HG02870 (cell line): ENCODE data around the gene C10orf71.

Experiments used
- ATAC-seq: cut with Tn5 transposase; IDR thresholded peaks from one replicate; pipeline ENCODE4 v1.9.1; 2021; ENCODE audit warnings: mild to moderate bottlenecking, moderate library complexity; ENCODE audit not compliant: unreplicated experiment

Gene C10orf71

DNA sequence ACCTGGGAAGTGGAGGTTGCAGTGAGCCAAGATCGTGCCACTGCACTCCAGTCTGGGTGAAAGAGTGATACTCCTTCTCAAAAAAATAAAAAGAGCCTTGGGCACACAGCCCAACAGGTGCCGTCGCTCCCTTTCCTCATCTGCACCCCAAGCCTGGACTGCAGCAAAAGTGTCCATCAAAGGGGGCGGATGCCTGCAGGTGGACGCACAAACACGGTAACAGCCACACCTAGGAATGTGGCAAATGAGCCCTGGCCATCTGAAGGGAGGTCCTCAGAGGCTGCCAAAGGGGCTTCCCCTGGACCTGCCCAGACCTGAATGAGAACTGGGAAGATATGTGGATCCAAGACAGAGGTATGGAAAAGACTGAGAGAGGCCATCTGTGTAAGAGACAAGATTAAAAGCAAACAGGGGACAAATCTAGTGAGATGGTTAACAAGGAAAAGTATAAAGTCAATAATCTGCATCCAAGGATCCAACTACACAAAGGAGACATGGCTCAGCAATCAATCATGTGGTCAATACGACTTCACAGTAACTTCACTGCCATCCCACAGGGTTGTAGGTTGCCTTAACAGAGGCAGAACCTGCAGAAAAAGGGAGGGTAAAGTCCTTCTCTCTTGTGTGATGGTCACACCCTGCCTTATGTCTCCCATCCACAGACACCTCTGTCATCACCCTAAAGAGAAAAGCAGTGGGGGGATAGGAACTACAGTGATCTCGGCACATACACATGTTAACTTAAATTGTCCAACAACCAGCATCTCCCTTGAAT is 71.5 kb downstream of the C10orf71 start:
- no peak for ATAC-seq

DNA sequence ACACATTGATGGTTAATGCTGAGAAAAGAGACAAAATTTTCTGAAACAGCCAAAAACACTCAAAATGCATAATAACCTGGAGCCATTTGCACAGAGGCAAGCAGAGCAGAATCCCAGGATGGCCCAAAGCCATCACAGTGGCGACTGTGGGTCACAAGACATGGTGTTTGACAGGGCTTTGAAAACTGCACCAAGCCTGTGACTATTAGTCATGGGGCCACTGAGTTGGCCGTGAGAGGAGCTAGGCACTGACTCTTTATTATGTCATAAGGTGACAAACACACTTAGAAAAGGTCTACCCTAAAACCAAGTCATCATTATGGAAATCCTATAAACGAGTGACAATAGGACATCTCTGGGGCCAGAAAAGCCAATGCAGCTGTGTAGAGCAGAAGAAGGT is 73.0 kb downstream of the C10orf71 start:
- no peak for ATAC-seq

DNA sequence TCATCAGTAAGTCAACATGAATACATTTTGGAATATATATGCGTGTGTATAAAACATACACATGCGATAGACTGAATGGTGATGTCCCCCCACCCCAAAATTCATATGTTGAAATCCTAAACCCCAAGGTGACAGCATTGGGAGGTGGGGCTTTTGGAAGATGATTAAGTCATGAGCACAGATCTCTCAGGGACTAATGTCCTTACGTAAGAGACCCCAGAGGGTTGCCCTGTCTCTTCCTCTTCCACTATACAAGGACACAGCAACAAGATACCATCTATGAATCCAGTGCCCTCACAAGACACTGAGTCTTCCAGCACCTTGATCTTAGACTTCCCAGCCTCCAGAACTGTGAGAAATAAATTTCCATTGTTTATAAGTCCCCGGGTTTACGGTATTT is 74.4 kb downstream of the C10orf71 start:
- ATAC-seq, result no peak

GRCh38 chr10:49374740-49375139 is 75.8 kb downstream of the C10orf71 start:
- ATAC-seq, result no peak

GRCh38 chr10:49375611-49376010 is 76.6 kb downstream of the C10orf71 start:
- no peak for ATAC-seq
